Left lobe of liver (tissue), 2 donors: Measurements from ENCODE around the gene SHF. TPM values are rescaled to one million over a fixed set of nuclear protein-coding genes. Genes with fewer than 3 reads are reported as not detected.

Source experiments
- ATAC-seq: fragments of 200-7000 bp; cut with Tn5 transposase; one replicate; pipeline ENCODE4 v1.9.1; 2020; ENCODE audit warnings: mild to moderate bottlenecking, moderate library complexity
- DNase-seq: peaks from one replicate; pipeline ENCODE4 v3.0.0-alpha.2; 2020; ENCODE audit warnings: low spot score
- total RNA-seq: library from RNA; stranded (reverse); gene quantifications from one replicate; pipeline ENCODE4 v1.2.1, GENCODE V29; 2021
- donor health status: DM: no; HTN: no; CAD: no; lungs with moderate emphysema.
- donor health status: DM: no; HTN: yes; CAD: no.

SHF gene
- total RNA-seq, 1 donor from 2014 or later = 18.4 TPM

DNA sequence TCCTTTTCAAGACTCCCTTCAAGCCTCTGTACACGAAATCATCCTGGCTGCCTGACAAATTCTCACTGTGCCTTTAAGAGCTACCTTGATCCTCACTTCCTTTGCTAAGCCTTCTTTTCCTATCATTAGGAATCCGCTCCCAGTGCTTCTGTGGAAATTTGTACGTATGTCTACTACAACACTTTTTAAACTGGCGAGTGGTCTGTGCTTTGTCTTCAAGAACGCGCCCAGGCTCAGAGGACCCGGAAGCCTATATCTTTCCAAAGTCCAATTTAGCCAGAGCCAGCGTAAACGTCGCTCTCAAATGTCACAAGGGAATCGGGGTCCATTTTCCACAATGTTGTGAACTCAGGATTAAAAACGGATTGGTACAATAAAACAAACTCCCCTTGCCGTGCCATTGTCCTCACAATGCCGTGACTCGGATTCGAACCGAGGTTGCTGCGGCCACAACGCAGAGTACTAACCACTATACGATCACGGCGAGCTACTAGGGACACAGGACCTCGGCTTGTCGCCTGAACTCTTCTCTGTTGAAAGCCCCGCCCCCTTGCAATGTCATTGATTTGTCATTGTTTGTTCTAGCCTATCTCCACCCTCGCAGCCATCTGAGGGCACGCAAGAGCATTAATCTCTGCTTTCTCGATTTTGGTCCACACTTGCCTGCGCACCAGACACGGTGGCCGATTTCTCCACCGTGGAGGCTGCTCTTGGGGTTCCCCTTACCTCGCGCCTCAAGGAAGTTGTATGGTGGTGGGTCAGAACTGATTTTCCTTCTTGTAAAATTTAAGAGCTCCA is 12.4 kb upstream of the SHF start:
- ATAC-seq = peak; percentile 75
- DNase-seq = peak; percentile 97

GRCh38 chr15:45199136-45199810 is 11.5 kb upstream of the SHF start:
- DNase-seq (peak; percentile 49), ATAC-seq (no peak)

GRCh38 chr15:45198337-45199135 is 10.8 kb upstream of the SHF start:
- ATAC-seq (peak; percentile 63), DNase-seq (peak; percentile 96)

DNA sequence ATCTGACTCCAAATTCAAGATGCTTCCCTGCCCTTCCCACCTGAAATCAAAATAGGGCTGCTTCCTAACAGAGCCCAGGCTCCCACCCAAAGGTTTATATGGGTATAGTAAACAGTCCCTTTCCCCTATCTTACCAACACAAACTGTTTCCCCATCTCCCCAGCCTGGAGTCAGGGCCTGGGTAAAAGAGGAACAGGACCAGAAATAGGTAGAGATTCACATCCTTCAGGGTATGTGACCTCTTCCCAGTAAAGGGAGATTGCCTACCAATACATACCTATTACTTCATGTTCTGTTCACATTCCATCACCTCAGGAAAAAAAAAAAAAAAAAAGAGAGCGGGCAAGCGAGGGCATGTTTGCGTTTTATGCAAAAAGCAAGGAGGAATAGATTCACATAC is 9.7 kb upstream of the SHF start:
- DNase-seq (no peak), ATAC-seq (no peak)

- ATAC-seq = no peak
- DNase-seq = no peak
These were observed 230 bp downstream of the SHF start for GRCh38 chr15:45187578-45187893.

GRCh38 chr15:45186771-45187577 is 792 bp downstream of the SHF start:
- ATAC-seq (peak; percentile 80), DNase-seq (peak; percentile 71)

DNA sequence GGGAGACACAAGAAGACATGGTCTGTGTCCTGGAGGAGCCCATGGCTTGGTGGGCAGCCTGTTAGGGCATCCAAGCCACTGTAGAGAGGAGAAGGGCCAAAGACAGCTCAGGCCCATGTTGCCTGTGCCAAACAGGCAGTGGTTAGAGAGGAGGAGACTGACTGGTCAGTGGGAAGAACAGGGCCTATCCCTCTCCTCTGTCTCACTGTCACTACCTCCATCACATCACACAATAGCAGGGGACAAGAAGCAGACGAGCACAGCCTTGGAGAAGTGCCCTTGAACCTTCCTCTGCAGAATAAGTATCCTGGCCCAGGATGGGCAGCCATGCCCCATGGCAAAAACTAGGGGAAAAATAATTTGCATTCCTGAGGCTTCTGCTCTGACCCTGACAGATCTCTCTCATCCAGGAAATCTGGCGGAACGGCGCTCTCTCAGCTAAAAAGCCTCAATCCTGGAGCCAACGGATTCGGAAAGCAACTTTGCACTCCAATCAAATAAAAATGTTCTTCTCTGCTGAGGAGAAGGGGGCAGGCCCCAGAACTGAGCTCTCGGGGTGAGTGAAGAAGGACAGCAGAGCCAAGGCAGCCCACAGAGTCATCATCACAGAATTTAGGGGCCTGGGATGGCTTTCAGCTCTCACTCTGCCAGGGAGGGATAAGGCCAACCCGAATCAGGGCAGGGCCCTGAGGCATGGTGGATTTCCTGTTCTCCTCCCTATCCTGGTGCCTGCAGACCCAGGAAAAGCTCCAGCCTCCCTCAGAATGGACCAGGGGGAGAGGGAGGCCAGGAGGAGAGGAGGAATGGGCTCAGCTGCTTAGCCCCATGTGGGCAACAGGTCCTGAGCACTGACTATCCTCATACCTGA is 1.6 kb downstream of the SHF start:
- no peak for DNase-seq
- peak; percentile 31 for ATAC-seq

GRCh38 chr15:45185069-45185779 is 2.5 kb downstream of the SHF start:
- no peak for ATAC-seq
- DNase-seq = no peak

- no peak for ATAC-seq
- DNase-seq = no peak
These were observed 3.2 kb downstream of the SHF start for GRCh38 chr15:45184562-45185041.

DNA sequence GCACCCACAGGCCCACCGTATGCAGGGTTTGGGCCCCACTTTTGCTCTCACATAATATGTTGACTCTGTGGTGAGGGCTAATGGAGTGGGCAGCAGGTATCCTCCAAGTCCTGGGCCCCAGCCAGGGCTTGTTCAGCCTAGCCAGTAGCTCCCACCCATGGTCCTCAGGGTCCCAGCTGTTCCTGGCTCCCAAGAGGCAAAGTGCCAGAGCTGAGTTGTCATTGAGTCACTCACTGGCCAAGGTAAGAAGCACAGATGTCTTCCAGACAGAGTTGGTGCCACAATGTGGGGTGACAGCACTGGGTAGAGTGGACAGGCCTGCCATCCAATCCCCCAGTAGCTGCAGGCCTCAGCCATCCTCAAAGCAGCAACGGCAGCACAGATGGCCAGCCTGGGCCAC is 4.3 kb downstream of the SHF start:
- ATAC-seq (no peak), DNase-seq (no peak)

GRCh38 chr15:45182996-45183395 is 4.8 kb downstream of the SHF start:
- ATAC-seq = no peak
- no peak for DNase-seq

DNA sequence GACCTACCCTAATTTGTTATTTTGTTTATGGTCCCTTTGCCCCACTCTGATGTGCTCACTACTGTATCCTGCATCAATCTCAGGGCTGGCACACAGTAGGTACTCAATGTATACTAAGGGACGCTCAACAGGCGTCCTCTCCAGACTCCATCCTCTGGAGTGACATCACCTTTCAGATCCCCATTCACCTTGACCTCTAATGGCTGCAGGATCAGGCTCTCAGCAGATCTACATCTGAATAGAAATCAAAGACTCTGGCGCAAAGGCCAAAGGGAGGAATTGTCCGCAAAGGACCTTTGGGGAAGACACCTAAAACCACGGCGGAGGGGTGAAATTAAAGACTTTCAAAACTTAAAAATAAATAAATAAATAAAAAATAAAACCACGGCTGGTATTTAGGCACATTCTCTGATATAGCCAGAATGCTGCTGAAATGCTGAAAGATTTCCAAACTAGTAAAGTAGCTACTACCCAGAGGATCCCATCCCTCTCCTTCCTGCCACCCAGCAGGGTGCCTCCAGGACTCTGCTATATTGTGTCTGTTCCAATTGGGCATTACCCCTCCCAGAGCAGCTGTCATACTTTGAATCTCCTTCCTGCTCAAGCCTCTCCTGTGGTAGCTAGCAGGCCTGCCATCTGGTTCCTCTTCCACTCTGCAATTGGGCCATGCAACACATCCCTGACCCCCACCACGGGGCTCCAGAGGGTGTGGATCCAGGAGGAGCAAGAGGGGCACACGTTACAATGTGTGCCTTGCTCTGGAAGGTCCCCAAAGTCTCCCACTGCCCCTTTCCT is 6.1 kb downstream of the SHF start:
- DNase-seq (no peak), ATAC-seq (no peak)

GRCh38 chr15:45180648-45181436 is 6.9 kb downstream of the SHF start:
- ATAC-seq = no peak
- no peak for DNase-seq

DNA sequence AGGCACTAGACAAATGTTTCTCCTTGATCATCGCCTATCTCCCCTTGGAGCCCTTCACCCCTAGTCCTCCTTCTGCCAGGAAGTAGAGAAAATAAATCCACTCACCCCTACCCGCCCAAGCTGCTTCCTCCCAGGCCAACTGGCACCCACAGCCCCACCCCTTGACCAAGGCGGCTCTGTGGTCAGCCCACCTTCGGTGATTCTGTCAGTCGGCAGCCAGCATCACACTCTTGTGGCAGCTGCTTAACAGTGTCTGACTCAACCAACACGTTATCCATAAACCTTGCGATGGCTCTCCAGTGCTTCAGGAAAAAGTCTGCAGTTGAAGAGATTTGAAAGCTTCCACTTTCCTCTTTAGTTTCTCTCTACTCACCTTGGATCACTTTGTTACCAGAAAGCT is 7.6 kb downstream of the SHF start:
- ATAC-seq = no peak
- DNase-seq = no peak

DNA sequence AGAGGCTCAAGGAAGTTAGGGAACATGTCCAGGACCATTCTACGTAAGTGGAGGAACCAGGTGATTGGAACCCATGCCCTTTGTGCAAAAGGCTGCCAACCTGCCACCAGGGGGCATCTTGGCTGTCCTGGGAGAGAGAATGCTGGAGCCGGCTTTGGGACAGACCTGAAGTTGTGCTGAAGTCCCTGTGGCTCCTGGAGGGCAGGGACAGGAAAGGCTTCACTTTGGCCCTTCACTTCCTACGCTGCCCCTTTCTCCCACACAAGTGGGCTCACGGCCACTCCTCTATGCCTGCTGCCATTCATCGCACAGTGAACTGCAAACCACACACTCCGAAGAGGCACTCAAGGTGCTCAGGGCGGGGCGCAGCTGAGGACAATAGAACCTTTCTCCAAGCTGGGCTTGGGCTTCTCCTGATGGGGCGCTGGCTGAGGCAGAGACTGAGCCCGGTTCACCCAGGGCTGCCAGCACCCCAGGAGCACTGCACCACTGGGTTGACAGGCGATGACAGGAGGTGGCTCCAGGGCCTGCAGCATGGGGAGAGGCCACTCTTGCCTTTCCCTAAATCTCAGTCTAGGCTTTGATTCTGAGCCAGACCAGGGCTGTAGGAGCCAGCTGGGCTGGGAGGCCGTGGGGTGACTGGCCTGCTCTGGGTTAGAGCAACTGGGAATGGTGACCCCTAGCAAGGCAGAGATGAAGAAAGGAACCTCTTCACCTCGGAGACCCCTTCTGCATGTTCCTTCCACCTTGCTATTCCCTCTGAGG is 8.4 kb downstream of the SHF start:
- peak; percentile 86 for ATAC-seq
- DNase-seq = no peak

- ATAC-seq (no peak), DNase-seq (no peak)
These were observed 10.5 kb downstream of the SHF start for GRCh38 chr15:45177285-45177684.

DNA sequence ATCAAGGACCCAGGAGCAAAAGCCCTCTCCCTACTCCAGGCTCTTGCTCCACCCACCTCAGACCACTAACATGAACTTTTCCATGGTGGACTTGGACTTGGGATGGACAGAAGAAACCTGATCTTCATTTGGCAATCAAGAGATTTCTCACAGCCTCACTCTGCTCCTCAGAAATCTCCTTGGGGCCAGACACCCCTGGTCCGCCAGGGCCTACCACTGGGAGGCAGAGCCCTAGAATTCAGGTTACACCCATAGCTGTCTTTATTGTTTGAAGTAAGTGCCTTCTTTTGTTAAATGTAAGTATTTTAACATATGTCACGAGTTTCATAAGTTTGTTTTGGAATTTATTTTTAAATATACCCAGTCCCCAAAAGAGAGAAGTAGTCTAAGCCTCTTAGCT is 13.2 kb downstream of the SHF start:
- ATAC-seq (no peak), DNase-seq (no peak)
